Measurements from ENCODE around the gene XIST.
"Not testable (repeated sequence)": the region's sequence is repeated elsewhere in the genome, so short reads cannot be mapped to it uniquely, and the experiment has no call there.

- not testable (repeated sequence) for TF ChIP-seq CTCF (IDR thresholded peaks at IDR 0.05; ENCODE audit: insufficient read depth, low read length); REST (IDR thresholded peaks at IDR 0.05; ENCODE audit: insufficient replicate concordance, low read depth)
Observed at GRCh38 chrX:73892515-73893090, 40.1 kb upstream of the XIST start.

Data from HL-60 (cell line).